Stimulated activated CD4-positive, alpha-beta T cell treated with anti-CD3 and anti-CD28 coated beads, TNF-alpha, amount 100 ng/mL, for 24 hours (primary cell): ENCODE measurements around the gene C10orf71.

Experiments used
- DNase-seq, 3 experiments: peaks; one replicate each; pipeline ENCODE4 v3.0.0-alpha.2; 2020; ENCODE audit warnings: low read depth in 3 of 3

Gene C10orf71

DNA sequence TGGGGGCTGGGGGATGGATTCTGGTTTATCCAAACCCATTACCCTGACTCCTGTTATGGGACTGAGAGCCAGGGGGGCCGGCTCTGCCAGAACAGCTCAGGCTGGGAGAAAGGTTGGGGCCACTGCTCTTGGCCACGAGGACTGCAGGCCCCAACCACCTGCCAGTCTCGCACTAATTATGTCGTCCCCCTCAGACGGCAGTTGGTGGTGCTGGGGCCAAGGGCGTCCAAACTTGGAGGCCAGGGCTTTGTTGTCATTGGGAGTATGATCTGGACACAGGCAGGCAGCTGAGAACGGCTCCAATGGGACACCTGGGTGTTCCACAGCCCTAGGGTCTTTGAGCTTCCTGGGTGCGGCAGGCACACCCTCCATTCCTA, 62.2 kb downstream of the C10orf71 start:
- DNase-seq: no peak

DNA sequence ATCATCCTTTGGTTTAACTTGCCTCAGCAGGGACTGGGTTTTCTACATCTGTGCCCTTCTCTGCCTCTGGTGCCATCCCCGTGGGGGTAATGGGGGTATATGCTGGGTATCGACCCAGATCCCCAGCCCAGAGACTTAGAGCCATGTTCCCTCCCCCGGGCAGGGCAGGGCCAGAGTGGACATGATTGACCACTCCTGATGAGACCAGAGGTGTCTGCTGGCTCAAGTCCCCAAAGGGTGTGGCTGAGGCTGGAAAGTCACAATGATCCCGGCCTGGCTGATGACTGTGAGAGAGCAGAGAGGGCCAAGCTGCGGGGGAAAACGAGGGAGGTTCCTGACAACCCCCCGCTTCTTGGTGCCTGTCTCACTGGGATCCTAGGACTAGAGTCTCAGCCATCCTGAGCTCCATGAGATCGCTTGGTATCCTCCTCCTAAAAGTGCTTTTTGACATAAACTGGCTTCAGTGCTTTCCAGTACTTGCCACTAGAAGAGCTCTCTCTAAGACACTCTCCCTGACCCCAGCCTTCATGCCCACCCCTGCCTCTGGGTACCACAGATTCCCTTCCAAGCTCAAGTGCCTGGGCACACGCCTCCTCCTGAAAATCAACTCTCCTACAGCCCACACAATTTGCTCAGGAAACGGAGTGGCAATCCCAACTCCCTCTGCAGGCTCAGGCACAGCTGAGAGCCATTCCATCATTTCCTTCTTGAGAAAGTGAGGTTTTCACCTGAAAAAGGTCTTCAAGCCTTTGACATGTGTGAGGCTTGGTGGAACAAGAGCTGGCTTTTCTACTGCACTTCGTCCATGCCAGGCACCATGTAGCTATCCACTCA, 63.0 kb downstream of the C10orf71 start:
- no peak for DNase-seq

DNA sequence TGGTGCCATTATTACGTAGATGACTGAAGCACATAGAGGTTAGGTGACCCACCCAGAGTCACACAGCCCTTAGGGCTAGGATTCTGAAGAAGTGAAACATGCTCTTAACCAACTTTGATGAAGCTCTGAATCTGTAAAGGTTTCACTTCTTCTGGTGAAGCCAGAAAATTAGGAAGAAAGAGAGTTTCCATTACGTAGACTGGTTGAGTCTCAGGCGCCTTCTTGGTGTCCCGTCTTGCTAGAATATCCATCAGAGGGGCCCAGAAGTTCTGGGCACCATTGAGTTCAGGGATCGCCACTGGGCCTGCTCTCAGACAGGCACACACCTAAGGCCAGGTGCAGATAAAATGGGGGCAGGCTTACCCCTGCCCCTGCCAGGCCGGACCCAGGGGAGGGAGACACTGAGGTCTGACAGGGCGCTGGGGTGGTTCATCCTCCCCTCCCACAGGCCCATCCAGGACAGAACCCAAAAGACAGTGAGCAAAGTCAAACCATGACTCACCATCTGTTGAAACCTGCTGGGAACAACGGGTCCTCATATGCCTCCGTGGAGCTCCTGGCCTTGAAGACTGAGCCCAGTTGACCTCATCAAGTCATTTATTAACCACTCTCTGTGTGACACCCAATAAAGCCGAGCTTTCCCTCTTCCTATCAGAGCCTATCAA, 63.8 kb downstream of the C10orf71 start:
- no peak for DNase-seq

DNA sequence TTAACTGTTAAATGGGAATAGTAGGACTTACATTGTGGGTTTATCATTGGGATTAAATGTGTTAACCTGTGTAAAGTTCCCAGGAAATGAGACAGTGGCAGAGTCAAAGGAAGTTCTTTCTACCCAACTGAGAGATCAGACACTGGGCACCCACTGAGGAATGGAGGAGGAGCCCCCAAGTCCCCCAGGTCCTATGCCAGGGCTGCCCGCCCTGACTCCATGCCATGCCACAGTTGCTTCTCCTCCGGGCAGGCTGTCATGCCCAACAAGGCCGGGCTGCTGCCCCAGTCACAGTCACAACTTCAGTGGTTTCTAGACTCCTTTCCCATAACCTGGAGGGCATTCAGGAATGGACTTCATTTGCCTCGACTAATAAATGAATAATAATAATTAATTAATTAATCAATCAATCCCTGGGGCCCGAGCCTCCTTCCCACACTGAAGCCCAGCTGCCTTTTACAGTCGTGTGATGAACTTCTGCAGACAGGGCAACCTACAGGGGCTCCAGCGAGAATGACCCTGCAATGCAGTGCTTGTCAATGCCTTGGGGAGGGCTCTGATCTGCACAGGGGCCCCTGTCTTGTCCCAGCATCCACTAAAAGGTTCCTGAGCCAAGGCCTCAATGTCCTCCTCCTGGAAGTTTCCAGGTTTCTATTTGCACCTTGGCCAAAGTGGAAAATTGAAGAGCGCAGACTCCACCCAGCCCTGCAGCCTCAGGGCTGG, 64.5 kb downstream of the C10orf71 start:
- DNase-seq: no peak

DNA sequence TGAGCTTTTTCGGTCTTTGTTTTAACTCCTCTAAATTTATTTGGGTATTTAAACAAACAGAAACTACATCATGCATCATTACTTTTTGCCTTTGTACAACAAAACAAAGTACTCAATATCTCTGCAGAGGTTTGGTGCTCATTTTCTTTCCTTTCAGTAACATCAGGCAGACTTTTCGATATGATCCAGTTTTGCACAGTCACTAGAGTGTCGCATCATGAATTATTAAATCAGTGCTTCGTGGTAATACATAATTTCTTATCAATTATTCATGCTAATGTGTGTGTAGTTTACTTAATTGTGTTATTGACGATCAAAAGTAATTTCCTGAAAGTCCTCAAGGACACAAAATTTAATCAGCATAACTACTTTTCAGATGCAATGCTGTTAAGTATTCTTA, 65.1 kb downstream of the C10orf71 start:
- DNase-seq: no peak

DNA sequence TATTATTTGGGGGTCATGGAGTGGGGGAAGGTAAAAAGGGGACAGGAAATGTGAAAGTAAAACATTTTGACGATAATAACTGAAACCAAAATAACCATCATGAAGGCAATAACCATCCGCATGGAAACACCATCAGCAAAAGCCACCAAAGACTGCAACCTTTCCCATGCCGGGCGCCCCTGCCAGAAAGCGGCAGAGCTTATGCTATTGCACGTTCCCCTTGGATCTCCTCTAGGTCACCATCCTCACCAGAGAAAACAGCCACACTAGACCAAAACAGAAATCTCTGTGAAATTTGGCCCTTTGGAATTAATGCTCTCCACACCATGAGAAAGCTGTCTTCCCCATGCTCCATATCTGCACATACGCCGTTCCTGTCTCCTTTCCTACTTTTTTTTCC, 65.8 kb downstream of the C10orf71 start:
- no peak for DNase-seq

DNA sequence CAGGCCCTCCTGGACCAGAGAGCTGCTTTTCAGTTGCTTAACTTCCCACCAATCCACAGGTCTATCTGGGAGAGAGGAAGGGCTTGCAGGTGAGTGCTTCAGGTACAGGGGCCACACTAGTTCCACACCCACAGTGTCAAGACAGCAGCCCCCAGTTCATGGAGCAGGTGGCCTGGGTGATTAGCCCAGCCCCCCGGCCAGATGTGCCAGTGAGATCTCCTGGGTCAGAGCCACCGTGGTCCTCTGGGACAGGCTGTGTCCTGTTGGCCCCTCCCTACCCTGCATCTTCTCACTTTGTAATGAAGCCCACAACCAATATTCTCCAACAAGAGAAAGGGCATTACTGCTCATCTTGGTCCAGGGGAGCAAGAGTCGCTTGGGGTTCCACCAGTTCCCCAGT, 66.3 kb downstream of the C10orf71 start:
- DNase-seq: no peak

DNA sequence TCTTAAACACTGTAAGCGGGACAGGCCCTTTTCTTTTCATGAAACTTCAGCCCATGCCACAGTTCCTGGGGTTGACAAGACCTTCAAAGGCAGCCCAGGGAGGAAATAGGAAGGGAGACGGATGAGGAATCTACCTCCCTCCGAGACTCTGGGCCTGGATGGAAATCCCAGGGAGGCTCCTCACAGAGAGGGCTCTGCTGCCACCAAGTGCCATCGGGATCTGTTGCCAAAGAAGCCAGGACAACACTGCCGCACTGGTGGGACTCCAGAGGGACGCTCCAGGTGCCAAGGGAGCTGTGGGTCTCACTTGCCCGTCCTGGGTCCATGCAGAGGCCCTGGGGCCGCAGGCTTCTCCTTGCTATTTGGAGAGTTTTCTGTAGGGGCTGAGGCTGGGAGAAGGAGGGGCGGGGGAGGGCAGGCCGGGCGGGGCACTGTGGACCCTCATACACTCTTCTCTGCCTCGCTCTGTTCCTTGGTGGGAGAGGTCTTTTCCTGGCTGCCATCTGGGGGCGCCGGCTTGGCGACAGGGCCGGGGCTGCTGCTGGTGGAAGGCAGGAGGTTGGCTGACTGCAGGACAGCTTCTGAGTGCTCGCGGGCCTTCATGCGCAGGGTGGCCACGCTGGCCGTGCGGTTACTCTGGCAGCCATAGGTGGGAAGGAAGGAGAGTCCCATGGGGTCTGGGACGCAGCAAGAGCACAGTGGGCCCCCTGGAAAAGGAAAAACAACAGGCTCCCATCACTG, 66.9 kb downstream of the C10orf71 start:
- no peak for DNase-seq

DNA sequence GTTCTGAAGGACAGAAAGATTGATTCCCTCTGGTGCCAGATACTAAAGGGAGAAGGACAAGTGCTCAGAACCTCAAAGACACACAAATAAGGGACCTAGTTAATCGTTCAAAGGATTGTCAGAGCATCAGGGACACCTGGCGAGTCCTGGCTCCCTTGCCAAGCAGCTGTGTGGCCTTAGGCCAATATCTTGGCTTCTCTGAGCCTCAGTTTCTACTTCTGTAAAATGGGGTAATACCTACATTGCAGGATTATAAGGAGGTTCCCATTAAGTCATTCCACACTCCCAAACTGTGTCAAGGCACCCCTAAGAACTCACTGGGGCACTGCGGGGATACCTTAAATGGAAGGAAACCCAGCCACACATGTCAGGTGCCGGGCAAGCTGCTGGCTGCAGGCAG, 67.5 kb downstream of the C10orf71 start:
- no peak for DNase-seq

DNA sequence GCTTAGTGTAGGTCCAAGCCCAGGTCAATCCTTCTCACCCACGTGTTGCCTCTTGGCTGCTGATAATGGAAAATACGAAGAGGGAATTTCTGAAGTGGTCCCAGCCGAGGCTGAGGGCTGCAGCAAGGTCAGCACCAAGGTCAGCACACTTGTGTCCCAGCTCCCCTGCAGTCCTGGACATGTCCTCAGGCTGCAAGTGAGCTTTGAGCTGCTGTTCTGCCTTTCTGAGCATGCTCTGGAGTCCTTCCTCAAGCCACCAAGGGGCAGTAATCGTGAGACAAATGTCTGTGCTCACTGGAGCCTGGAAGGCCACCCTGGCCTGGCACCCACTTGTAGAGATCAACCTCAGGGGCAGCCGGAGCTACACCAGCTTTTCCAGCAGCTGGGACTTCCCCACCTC, 68.6 kb downstream of the C10orf71 start:
- DNase-seq: no peak

DNA sequence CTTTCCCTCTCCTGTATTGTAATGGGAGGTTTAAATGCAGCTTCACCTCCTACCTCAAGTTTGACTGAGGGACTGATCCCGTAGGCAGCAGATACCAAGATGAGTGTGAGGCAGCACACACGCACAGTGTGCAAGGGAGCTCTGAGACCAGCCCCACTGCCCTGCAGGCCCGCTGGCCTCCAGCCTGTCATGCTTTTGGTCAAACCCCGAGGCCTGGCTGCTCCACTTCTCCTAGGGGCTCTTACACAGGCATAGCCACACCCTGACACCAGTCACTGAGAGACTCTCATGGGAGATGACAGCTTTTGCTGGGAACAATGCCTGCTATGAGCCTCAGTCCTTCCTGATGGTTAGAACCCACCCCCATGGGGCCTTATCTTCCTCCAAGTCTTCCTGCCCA, 69.3 kb downstream of the C10orf71 start:
- DNase-seq: no peak

DNA sequence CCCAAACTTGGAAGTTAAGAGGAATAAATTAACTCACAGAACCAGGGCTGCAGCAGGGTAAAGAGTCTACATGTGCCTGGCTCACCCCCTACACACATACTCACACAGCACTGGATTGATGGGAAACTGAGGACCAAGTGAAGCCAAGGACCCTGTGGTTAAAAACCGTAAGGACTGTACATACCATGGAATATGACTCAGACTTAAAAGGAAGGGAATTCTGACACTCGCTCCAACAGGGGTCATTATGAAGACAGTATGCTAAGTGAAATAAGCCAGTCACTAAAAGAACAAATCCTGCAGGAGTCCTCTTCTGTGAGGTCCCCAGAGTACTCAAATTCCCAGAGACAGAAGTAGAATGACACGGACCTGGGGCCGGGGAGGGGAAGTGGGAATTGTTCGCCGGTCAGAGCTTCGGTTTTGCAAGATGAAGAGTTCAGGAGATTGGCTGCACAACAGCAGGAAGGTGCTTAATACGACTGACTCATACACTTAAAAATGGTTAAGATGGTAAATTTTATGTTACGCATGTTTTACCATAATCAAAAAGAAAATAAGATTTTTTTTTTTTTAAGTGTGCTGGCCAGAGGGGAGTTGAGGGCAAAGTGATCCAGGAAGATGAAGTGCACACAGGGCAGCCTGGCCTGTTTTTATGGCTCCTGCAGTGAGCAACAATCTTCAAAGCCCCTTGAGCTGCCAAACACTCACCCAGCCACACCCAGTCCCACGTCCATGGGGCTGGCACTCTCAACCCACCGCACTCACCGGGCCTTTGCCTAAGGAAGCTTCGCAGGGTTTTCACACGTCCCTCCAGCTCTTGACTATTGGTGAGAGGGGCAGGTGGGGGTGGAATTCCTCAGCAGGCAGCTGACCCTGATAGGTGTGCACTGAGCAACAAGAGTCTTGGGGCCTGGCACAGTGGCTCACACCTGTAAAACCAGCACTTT, 70.5 kb downstream of the C10orf71 start:
- no peak for DNase-seq

DNA sequence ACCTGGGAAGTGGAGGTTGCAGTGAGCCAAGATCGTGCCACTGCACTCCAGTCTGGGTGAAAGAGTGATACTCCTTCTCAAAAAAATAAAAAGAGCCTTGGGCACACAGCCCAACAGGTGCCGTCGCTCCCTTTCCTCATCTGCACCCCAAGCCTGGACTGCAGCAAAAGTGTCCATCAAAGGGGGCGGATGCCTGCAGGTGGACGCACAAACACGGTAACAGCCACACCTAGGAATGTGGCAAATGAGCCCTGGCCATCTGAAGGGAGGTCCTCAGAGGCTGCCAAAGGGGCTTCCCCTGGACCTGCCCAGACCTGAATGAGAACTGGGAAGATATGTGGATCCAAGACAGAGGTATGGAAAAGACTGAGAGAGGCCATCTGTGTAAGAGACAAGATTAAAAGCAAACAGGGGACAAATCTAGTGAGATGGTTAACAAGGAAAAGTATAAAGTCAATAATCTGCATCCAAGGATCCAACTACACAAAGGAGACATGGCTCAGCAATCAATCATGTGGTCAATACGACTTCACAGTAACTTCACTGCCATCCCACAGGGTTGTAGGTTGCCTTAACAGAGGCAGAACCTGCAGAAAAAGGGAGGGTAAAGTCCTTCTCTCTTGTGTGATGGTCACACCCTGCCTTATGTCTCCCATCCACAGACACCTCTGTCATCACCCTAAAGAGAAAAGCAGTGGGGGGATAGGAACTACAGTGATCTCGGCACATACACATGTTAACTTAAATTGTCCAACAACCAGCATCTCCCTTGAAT, 71.5 kb downstream of the C10orf71 start:
- DNase-seq: no peak

DNA sequence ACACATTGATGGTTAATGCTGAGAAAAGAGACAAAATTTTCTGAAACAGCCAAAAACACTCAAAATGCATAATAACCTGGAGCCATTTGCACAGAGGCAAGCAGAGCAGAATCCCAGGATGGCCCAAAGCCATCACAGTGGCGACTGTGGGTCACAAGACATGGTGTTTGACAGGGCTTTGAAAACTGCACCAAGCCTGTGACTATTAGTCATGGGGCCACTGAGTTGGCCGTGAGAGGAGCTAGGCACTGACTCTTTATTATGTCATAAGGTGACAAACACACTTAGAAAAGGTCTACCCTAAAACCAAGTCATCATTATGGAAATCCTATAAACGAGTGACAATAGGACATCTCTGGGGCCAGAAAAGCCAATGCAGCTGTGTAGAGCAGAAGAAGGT, 73.0 kb downstream of the C10orf71 start:
- no peak for DNase-seq

DNA sequence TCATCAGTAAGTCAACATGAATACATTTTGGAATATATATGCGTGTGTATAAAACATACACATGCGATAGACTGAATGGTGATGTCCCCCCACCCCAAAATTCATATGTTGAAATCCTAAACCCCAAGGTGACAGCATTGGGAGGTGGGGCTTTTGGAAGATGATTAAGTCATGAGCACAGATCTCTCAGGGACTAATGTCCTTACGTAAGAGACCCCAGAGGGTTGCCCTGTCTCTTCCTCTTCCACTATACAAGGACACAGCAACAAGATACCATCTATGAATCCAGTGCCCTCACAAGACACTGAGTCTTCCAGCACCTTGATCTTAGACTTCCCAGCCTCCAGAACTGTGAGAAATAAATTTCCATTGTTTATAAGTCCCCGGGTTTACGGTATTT, 74.4 kb downstream of the C10orf71 start:
- no peak for DNase-seq

DNA sequence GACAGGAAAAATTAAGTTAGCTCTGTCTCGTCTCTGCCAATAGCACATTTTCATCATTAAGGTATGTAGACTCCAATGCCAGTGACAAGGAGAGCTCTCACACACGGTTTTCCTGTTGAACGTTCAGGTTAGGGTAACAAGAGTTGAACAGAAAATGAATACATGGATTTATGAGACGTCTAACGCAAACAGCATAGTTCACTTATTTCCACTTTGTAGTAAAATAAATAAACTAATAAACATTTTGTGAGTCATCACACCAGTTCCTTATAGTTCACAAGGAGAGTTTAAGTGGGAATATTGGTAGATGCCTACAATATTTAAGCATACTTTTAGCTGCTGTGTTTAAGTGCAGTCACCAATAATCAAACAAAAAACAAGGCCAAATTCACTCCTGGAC, 75.8 kb downstream of the C10orf71 start:
- DNase-seq: no peak

DNA sequence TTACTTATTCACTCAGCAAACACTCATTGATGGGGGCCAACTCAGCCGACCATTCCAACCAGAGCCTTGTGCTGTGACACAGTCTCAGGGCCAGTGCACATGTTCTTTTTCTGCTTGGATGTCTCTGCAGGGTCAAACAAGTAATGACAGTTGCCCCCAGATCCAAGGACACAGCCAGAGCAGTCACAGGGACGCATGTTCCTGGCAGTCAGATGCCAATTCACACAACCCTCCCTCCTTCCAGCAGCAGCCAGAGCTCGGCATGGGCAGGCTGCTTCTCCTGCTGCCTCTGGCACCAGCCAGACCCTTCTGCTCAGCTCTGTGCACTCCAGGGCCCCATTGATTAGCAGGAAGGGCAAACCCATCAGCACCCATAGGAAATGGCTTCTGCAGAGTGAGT, 76.6 kb downstream of the C10orf71 start:
- no peak for DNase-seq
